ENCODE measurements around the gene MAPK12.

The MAPK12 gene

GRCh38 chr22:50216055-50216683 lies 45.3 kb downstream of the MAPK12 start:
- TF ChIP-seq CTCF (IDR thresholded peaks at IDR 0.05; ENCODE audit: unreplicated experiment in 3 of 3), result no peak
- H3K4me1 Mint-ChIP-seq, result peaks cover 5% of the 10 kb centered on the region
- no peak overlapping the region for H3K4me3 Mint-ChIP-seq
- H3K9me3 Mint-ChIP-seq, result no peaks in the 10 kb centered on the region
- peaks cover 31% of the 10 kb centered on the region for H3K36me3 Mint-ChIP-seq (ENCODE audit: low read depth)
- H3K27ac Mint-ChIP-seq, result no peak overlapping the region
- no peaks in the 10 kb centered on the region for H3K27me3 Mint-ChIP-seq (ENCODE audit: low read depth)

- H3K27ac Mint-ChIP-seq, result no peak overlapping the region
- H3K36me3 Mint-ChIP-seq (ENCODE audit: low read depth), result peaks cover 34% of the 10 kb centered on the region
- no peaks in the 10 kb centered on the region for H3K9me3 Mint-ChIP-seq
- no peak overlapping the region for H3K4me3 Mint-ChIP-seq
- H3K4me1 Mint-ChIP-seq, result peaks cover 5% of the 10 kb centered on the region
- TF ChIP-seq CTCF (IDR thresholded peaks at IDR 0.05; ENCODE audit: unreplicated experiment in 3 of 3), result no peak
- no peaks in the 10 kb centered on the region for H3K27me3 Mint-ChIP-seq (ENCODE audit: low read depth)
Measured at GRCh38 chr22:50215297-50216054, 46.0 kb downstream of the MAPK12 start.

GRCh38 chr22:50213263-50213662 lies 48.2 kb downstream of the MAPK12 start:
- H3K27me3 Mint-ChIP-seq (ENCODE audit: low read depth), result no peaks in the 10 kb centered on the region
- H3K36me3 Mint-ChIP-seq (ENCODE audit: low read depth), result peaks cover 42% of the 10 kb centered on the region
- no peak overlapping the region for H3K27ac Mint-ChIP-seq
- H3K4me1 Mint-ChIP-seq, result peaks cover 14% of the 10 kb centered on the region
- TF ChIP-seq CTCF (IDR thresholded peaks at IDR 0.05; ENCODE audit: unreplicated experiment in 3 of 3), result no peak
- no peak overlapping the region for H3K4me3 Mint-ChIP-seq
- no peaks in the 10 kb centered on the region for H3K9me3 Mint-ChIP-seq

- no peak overlapping the region for H3K4me3 Mint-ChIP-seq
- H3K27me3 Mint-ChIP-seq (ENCODE audit: low read depth), result no peaks in the 10 kb centered on the region
- peaks cover 20% of the 10 kb centered on the region for H3K4me1 Mint-ChIP-seq
Measured at GRCh38 chr22:50211147-50211546, 50.3 kb downstream of the MAPK12 start.

GRCh38 chr22:50210378-50211139 lies 50.9 kb downstream of the MAPK12 start:
- H3K9me3 Mint-ChIP-seq, result no peaks in the 10 kb centered on the region
- TF ChIP-seq CTCF (IDR thresholded peaks at IDR 0.05; ENCODE audit: unreplicated experiment in 3 of 3), result no peak
- H3K36me3 Mint-ChIP-seq (ENCODE audit: low read depth), result peaks cover 45% of the 10 kb centered on the region
- H3K27ac Mint-ChIP-seq, result no peak overlapping the region
- H3K27me3 Mint-ChIP-seq (ENCODE audit: low read depth), result no peaks in the 10 kb centered on the region
- H3K4me3 Mint-ChIP-seq, result no peak overlapping the region
- H3K4me1 Mint-ChIP-seq, result peaks cover 20% of the 10 kb centered on the region

More at GRCh38 chr22:50211147-50211546, 50.3 kb downstream of the MAPK12 start:
- peaks cover 45% of the 10 kb centered on the region for H3K36me3 Mint-ChIP-seq (ENCODE audit: low read depth)
- no peak overlapping the region for H3K27ac Mint-ChIP-seq
- H3K9me3 Mint-ChIP-seq, result no peaks in the 10 kb centered on the region
- no peak for TF ChIP-seq CTCF (IDR thresholded peaks at IDR 0.05; ENCODE audit: unreplicated experiment in 3 of 3)
